Neural cell (in vitro differentiated cells): Measurements from ENCODE around the gene TSPEAR. TPM values are rescaled to one million over a fixed set of nuclear protein-coding genes. Genes with fewer than 3 reads are reported as not detected.

ENCODE experiments used
- H2AFZ ChIP-seq: fragments of 200-600, 300-800 bp; sonication (generic), shearing (Covaris generic); 2 replicates; pipeline ENCODE4 v1.6.0; 2014; ENCODE audit warnings: low read depth, mild to moderate bottlenecking, antibody characterized with exemption, low read length, moderate library complexity
- H3F3A ChIP-seq: fragments of 200-600 bp; shearing (Covaris generic); 2 replicates; pipeline ENCODE4 v1.6.1; 2016; ENCODE audit warnings: mild to moderate bottlenecking, moderate library complexity, mixed read lengths, antibody characterized with exemption, low read length; ENCODE audit not compliant: insufficient read depth, poor library complexity, severe bottlenecking
- H3K27ac ChIP-seq: fragments of 200-600, 300-800 bp; sonication (generic), shearing (Covaris generic); 2 replicates; pipeline ENCODE4 v1.5.1; 2014; ENCODE audit warnings: mild to moderate bottlenecking, low read length, moderate library complexity
- H3K27me3 ChIP-seq: fragments of 300-800, 200-600 bp; sonication (generic), shearing (Covaris generic); 2 replicates; pipeline ENCODE4 v1.6.0; 2014; ENCODE audit warnings: mild to moderate bottlenecking, low read depth, low read length, moderate library complexity; ENCODE audit not compliant: insufficient read depth
- H3K36me3 ChIP-seq: fragments of 300-800, 200-600 bp; sonication (generic), shearing (Covaris generic); 2 replicates; pipeline ENCODE4 v1.5.1; 2014; ENCODE audit warnings: mild to moderate bottlenecking, antibody characterized with exemption, low read length, moderate library complexity; ENCODE audit not compliant: insufficient read depth
- H3K4me2 ChIP-seq: fragments of 300-800, 200-600 bp; sonication (generic), shearing (Covaris generic); 2 replicates; pipeline ENCODE4 v1.6.0; 2014; ENCODE audit warnings: mild to moderate bottlenecking, low read length
- H3K4me3 ChIP-seq: fragments of 300-800, 200-600 bp; sonication (generic), shearing (Covaris generic); 2 replicates; pipeline ENCODE4 v1.5.1; 2014; ENCODE audit warnings: mild to moderate bottlenecking, low read length, moderate library complexity
- H3K79me2 ChIP-seq: fragments of 200-600 bp; shearing (Covaris generic); replicated peaks from 2 replicates; pipeline ENCODE4 v1.6.0; 2014; ENCODE audit warnings: mild to moderate bottlenecking, low read length, moderate library complexity; ENCODE audit not compliant: insufficient read depth
- H3K9ac ChIP-seq: fragments of 300-800, 200-600 bp; sonication (generic), shearing (Covaris generic); 2 replicates; pipeline ENCODE4 v1.6.1; 2016; ENCODE audit warnings: mild to moderate bottlenecking, low read length, mixed read lengths
- H3K9me2 ChIP-seq: fragments of 200-600 bp; shearing (Covaris generic); 2 replicates; pipeline ENCODE4 v1.6.1; 2016; ENCODE audit warnings: mild to moderate bottlenecking, low read length, mixed read lengths; ENCODE audit not compliant: insufficient read depth
- H3K9me3 ChIP-seq: fragments of 200-600, 300-800 bp; sonication (generic), shearing (Covaris generic); 2 replicates; pipeline ENCODE4 v1.6.1; 2016; ENCODE audit warnings: mild to moderate bottlenecking, mixed run types, low read length, moderate library complexity, mixed read lengths
- H4K20me1 ChIP-seq: fragments of 200-600 bp; shearing (Covaris generic); 2 replicates; pipeline ENCODE4 v1.6.1; 2016; ENCODE audit warnings: mild to moderate bottlenecking, mixed run types; ENCODE audit not compliant: insufficient read depth
- EP300 ChIP-seq: fragments of 450-650 bp; conservative IDR thresholded peaks from 2 replicates; pipeline ENCODE4 v1.6.1; 2014; ENCODE audit warnings: antibody characterized with exemption, mild to moderate bottlenecking, moderate library complexity; ENCODE audit not compliant: poor library complexity, severe bottlenecking
- EZH2 ChIP-seq: fragments of 200-600, 300-800 bp; shearing (Covaris generic), sonication (generic); IDR thresholded peaks from 2 replicates; pipeline ENCODE4 v1.6.1; 2014; ENCODE audit warnings: antibody characterized with exemption, low read length, borderline replicate concordance, mild to moderate bottlenecking; ENCODE audit not compliant: insufficient read depth, poor library complexity, severe bottlenecking
- MXI1 ChIP-seq: fragments of 450-650 bp; conservative IDR thresholded peaks from 2 replicates; pipeline ENCODE4 v1.6.1; 2014; ENCODE audit warnings: antibody characterized with exemption, mild to moderate bottlenecking; ENCODE audit not compliant: poor library complexity, severe bottlenecking
- POLR2AphosphoS5 ChIP-seq: IDR thresholded peaks from 2 replicates; pipeline ENCODE4 v1.6.1; 2012
- RAD21 ChIP-seq: fragments of 450-650 bp; conservative IDR thresholded peaks from 2 replicates; pipeline ENCODE4 v1.6.1; 2014; ENCODE audit warnings: antibody characterized with exemption, mild to moderate bottlenecking, moderate library complexity
- REST ChIP-seq: IDR thresholded peaks from 2 replicates; pipeline ENCODE4 v1.6.1; 2012; ENCODE audit warnings: borderline replicate concordance
- SMC3 ChIP-seq: fragments of 450-650 bp; conservative IDR thresholded peaks from 2 replicates; pipeline ENCODE4 v1.6.1; 2014; ENCODE audit warnings: antibody characterized with exemption, mild to moderate bottlenecking, moderate library complexity; ENCODE audit not compliant: poor library complexity
- TAF1 ChIP-seq: IDR thresholded peaks from 2 replicates; pipeline ENCODE4 v1.6.1; 2012; ENCODE audit warnings: low read depth
- polyA plus RNA-seq: library from polyadenylated mRNA; depleted of rRNA; stranded (reverse); fragments of >200 nt; gene quantifications from 2 replicates; pipeline ENCODE4 v1.2.3, GENCODE V29; 2014
- TF ChIP-seq, protein P1 (sequence below): fragments of 450-650 bp; IDR thresholded peaks from 2 replicates; pipeline ENCODE4 v1.5.1; 2014; ENCODE audit warnings: antibody characterized with exemption, mild to moderate bottlenecking, moderate library complexity; ENCODE audit not compliant: poor library complexity, severe bottlenecking

TSPEAR gene
- polyA plus RNA-seq, 1 donor from 2014 or later, result 0.19 TPM

DNA sequence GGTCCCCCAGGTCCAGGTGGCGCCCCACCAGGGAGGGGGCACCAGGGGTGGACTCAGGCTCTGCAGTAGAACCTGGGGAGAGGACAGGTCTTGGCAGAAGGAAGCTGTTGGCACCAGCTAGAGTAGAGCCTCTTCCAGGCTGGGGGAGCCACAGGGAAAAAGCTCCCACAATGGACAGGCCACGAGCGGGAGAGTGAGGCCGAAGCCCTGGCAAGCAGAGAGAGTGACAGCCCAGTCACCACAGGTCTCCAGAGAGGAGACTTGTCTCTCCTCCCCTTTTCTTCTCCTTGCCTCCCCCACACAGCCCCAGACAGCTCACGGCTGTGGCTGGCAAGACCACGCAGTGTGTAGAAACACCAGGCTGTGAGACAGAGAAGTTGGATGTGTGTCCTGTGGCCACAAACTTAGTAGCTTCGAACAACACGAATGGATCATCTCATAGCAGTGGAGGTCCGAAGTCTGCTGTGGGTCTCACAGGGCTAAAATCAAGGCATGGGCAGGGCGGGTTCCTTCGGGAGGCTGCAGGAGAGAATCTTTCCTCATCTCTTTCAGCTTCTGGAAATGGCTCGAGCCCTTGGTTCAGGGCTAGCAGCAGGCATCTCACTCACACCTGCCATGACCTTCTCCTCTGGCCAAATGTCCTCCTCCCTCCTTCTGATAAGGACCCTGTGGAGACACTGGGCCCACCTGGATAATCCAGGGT is 60.2 kb downstream of the TSPEAR start:
- no peaks in the 10 kb centered on the region for H4K20me1 ChIP-seq
- TF ChIP-seq TAF1, result no peak
- TF ChIP-seq POLR2AphosphoS5, result no peak
- no peak for TF ChIP-seq EZH2
- no peak for TF ChIP-seq EP300
- TF ChIP-seq MXI1, result no peak
- TF ChIP-seq, protein P1, sequence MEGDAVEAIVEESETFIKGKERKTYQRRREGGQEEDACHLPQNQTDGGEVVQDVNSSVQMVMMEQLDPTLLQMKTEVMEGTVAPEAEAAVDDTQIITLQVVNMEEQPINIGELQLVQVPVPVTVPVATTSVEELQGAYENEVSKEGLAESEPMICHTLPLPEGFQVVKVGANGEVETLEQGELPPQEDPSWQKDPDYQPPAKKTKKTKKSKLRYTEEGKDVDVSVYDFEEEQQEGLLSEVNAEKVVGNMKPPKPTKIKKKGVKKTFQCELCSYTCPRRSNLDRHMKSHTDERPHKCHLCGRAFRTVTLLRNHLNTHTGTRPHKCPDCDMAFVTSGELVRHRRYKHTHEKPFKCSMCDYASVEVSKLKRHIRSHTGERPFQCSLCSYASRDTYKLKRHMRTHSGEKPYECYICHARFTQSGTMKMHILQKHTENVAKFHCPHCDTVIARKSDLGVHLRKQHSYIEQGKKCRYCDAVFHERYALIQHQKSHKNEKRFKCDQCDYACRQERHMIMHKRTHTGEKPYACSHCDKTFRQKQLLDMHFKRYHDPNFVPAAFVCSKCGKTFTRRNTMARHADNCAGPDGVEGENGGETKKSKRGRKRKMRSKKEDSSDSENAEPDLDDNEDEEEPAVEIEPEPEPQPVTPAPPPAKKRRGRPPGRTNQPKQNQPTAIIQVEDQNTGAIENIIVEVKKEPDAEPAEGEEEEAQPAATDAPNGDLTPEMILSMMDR, result no peak
- TF ChIP-seq SMC3, result no peak
- TF ChIP-seq RAD21, result no peak
- TF ChIP-seq REST, result no peak
- H3K27ac ChIP-seq, result no peak overlapping the region

DNA sequence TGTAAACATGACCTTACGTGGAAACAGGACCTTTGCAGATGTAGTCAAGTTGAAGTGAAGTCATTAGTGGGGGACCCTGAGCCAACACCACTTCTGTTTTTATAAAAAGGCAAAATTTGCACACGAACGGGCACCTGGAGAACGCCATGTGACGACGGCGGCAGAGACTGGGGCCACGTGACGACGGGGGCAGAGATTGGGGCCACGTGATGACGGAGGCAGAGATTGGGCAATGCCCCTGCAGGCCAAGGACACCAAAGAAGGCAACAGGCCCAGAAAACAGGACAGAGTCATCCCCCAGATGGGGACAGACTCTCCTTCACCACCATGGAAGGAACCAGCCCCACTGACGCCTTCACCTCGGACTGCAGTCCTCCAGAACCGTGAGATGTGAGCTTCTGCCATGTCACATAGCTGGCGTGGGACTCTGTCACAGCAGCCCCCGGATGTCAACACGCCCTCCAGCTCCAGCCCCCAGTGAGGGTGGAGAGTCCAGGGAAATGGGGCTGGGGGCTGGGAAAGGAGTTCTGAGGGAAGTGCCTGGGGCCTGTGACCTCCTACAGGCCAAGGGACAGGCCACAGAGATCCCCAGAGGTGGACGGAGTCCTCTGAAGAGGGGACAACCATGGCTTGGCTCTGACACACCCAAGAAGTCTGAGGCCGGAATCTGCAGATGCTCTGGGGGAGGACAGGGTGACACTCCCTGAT is 61.0 kb downstream of the TSPEAR start:
- Histone ChIP-seq H3K36me3 (no peaks in the 10 kb centered on the region), H2AFZ (no peak overlapping the region), H3K79me2 (no peaks in the 10 kb centered on the region), H3K9me2 (no peaks in the 10 kb centered on the region), H3K27ac (no peak overlapping the region), H3F3A (no peaks in the 10 kb centered on the region), H3K27me3 (no peaks in the 10 kb centered on the region), H3K4me2 (no peak overlapping the region), H3K4me3 (no peak overlapping the region), H3K9me3 (no peaks in the 10 kb centered on the region), H3K9ac (no peak overlapping the region), H4K20me1 (no peaks in the 10 kb centered on the region)
- no peak for TF ChIP-seq RAD21
- no peak for TF ChIP-seq TAF1
- TF ChIP-seq REST, result no peak
- TF ChIP-seq, protein P1, result no peak
- no peak for TF ChIP-seq EP300
- no peak for TF ChIP-seq EZH2
- no peak for TF ChIP-seq MXI1
- no peak for TF ChIP-seq POLR2AphosphoS5
- TF ChIP-seq SMC3, result no peak

More for the DNA sequence above, 60.2 kb downstream of the TSPEAR start:
- H3K79me2 ChIP-seq, result no peaks in the 10 kb centered on the region
- H3K36me3 ChIP-seq, result no peaks in the 10 kb centered on the region
- no peaks in the 10 kb centered on the region for H3K9me3 ChIP-seq
- H3K4me2 ChIP-seq, result no peak overlapping the region
- H2AFZ ChIP-seq, result no peak overlapping the region
- no peak overlapping the region for H3K9ac ChIP-seq
- H3F3A ChIP-seq, result no peaks in the 10 kb centered on the region
- H3K4me3 ChIP-seq, result no peak overlapping the region
- H3K27me3 ChIP-seq, result no peaks in the 10 kb centered on the region
- H3K9me2 ChIP-seq, result no peaks in the 10 kb centered on the region
